ENCODE results near the gene DTNA. TPM values are rescaled to one million over a fixed set of nuclear protein-coding genes. Genes with fewer than 3 reads are reported as not detected.
"Not testable (repeated sequence)": the region's sequence is repeated elsewhere in the genome, so short reads cannot be mapped to it uniquely, and the experiment has no call there.

The DTNA gene
- total RNA-seq, 1 experiment from 2014 or later: 10.4 TPM

- BruUV-seq (replicated peaks): no TSS peak
- no peak overlapping the region for H3K4me3 Mint-ChIP-seq (ENCODE audit: unreplicated experiment)
- TF ChIP-seq CTCF (IDR thresholded peaks at IDR 0.05; ENCODE audit: insufficient read depth in 1 of 2, low read depth in 1 of 2, low read length in 1 of 2, severe bottlenecking in 1 of 2, unreplicated experiment in 1 of 2): no peak
- no peaks in the 10 kb centered on the region for H3K9me3 Mint-ChIP-seq (ENCODE audit: unreplicated experiment)
- H3K4me1 ChIP-seq: no peaks in the 10 kb centered on the region
- no peaks in the 10 kb centered on the region for H3K36me3 Mint-ChIP-seq (ENCODE audit: insufficient read depth, unreplicated experiment)
- POLR2A ChIA-PET: no interaction called here
- H3K27ac Mint-ChIP-seq (ENCODE audit: unreplicated experiment): no peak overlapping the region
- no peaks in the 10 kb centered on the region for H3K36me3 ChIP-seq (ENCODE audit: control insufficient read depth, insufficient read depth, low read length)
- H3K9me3 ChIP-seq: no peaks in the 10 kb centered on the region
- DNase-seq: no peak
- no peaks in the 10 kb centered on the region for H3K4me1 Mint-ChIP-seq (ENCODE audit: low read depth, unreplicated experiment)
- H3K27me3 ChIP-seq (replicated peaks; ENCODE audit: control insufficient read depth, insufficient read depth, low read length): no peaks in the 10 kb centered on the region
- CTCF ChIA-PET: no interaction called here
- no peaks in the 10 kb centered on the region for H3K27me3 Mint-ChIP-seq (ENCODE audit: insufficient read depth, unreplicated experiment)
- no peak overlapping the region for H3K4me3 ChIP-seq (ENCODE audit: low read depth, low read length)
- intact Hi-C loops (cut with micrococcal nuclease; ENCODE audit: unreplicated experiment): no loop called here
Measured at GRCh38 chr18:34710934-34711333, 836 bp downstream of the DTNA start.

- H3K36me3 Mint-ChIP-seq (ENCODE audit: insufficient read depth, unreplicated experiment); POLR2A ChIA-PET; H3K27ac Mint-ChIP-seq (ENCODE audit: unreplicated experiment); H3K4me1 Mint-ChIP-seq (ENCODE audit: low read depth, unreplicated experiment); H3K36me3 ChIP-seq (ENCODE audit: control insufficient read depth, insufficient read depth, low read length); H3K9me3 Mint-ChIP-seq (ENCODE audit: unreplicated experiment); H3K9me3 ChIP-seq; intact Hi-C loops (cut with micrococcal nuclease; ENCODE audit: unreplicated experiment); CTCF ChIA-PET; BruUV-seq (replicated peaks); H3K4me3 Mint-ChIP-seq (ENCODE audit: unreplicated experiment); H3K4me3 ChIP-seq (ENCODE audit: low read depth, low read length); H3K27me3 Mint-ChIP-seq (ENCODE audit: insufficient read depth, unreplicated experiment); H3K27me3 ChIP-seq (replicated peaks; ENCODE audit: control insufficient read depth, insufficient read depth, low read length); DNase-seq; H3K4me1 ChIP-seq: not testable (repeated sequence)
Measured at GRCh38 chr18:34716111-34716510, 6.0 kb downstream of the DTNA start.

GRCh38 chr18:34718610-34719009 is 8.5 kb downstream of the DTNA start:
- intact Hi-C loops (cut with micrococcal nuclease; ENCODE audit: unreplicated experiment): no loop called here
- ChIA-PET CTCF (no interaction called here), POLR2A (no interaction called here)
- no peak overlapping the region for H3K4me3 Mint-ChIP-seq (ENCODE audit: unreplicated experiment)
- H3K27me3 Mint-ChIP-seq (ENCODE audit: insufficient read depth, unreplicated experiment): no peaks in the 10 kb centered on the region
- H3K27me3 ChIP-seq (replicated peaks; ENCODE audit: control insufficient read depth, insufficient read depth, low read length): no peaks in the 10 kb centered on the region
- H3K27ac Mint-ChIP-seq (ENCODE audit: unreplicated experiment): no peak overlapping the region
- TF ChIP-seq CTCF (IDR thresholded peaks at IDR 0.05; ENCODE audit: insufficient read depth in 1 of 2, low read depth in 1 of 2, low read length in 1 of 2, severe bottlenecking in 1 of 2, unreplicated experiment in 1 of 2): no peak
- no peaks in the 10 kb centered on the region for H3K4me1 ChIP-seq
- no peaks in the 10 kb centered on the region for H3K4me1 Mint-ChIP-seq (ENCODE audit: low read depth, unreplicated experiment)
- no peaks in the 10 kb centered on the region for H3K9me3 Mint-ChIP-seq (ENCODE audit: unreplicated experiment)
- H3K36me3 ChIP-seq (ENCODE audit: control insufficient read depth, insufficient read depth, low read length): no peaks in the 10 kb centered on the region
- H3K4me3 ChIP-seq (ENCODE audit: low read depth, low read length): no peak overlapping the region
- no TSS peak for BruUV-seq (replicated peaks)
- H3K36me3 Mint-ChIP-seq (ENCODE audit: insufficient read depth, unreplicated experiment): no peaks in the 10 kb centered on the region
- DNase-seq: no peak
- no peaks in the 10 kb centered on the region for H3K9me3 ChIP-seq

GRCh38 chr18:34720220-34720619 is 10.1 kb downstream of the DTNA start:
- H3K27ac Mint-ChIP-seq (ENCODE audit: unreplicated experiment): no peak overlapping the region
- H3K4me3 Mint-ChIP-seq (ENCODE audit: unreplicated experiment): no peak overlapping the region
- H3K9me3 Mint-ChIP-seq (ENCODE audit: unreplicated experiment): no peaks in the 10 kb centered on the region
- H3K27me3 Mint-ChIP-seq (ENCODE audit: insufficient read depth, unreplicated experiment): no peaks in the 10 kb centered on the region
- Histone ChIP-seq H3K27me3 (replicated peaks; ENCODE audit: control insufficient read depth, insufficient read depth, low read length) (no peaks in the 10 kb centered on the region), H3K36me3 (ENCODE audit: control insufficient read depth, insufficient read depth, low read length) (no peaks in the 10 kb centered on the region), H3K9me3 (no peaks in the 10 kb centered on the region), H3K4me1 (no peaks in the 10 kb centered on the region), H3K4me3 (ENCODE audit: low read depth, low read length) (no peak overlapping the region)
- POLR2A ChIA-PET: no interaction called here
- H3K4me1 Mint-ChIP-seq (ENCODE audit: low read depth, unreplicated experiment): no peaks in the 10 kb centered on the region
- intact Hi-C loops (cut with micrococcal nuclease; ENCODE audit: unreplicated experiment): no loop called here
- TF ChIP-seq CTCF (IDR thresholded peaks at IDR 0.05; ENCODE audit: insufficient read depth in 1 of 2, low read depth in 1 of 2, low read length in 1 of 2, severe bottlenecking in 1 of 2, unreplicated experiment in 1 of 2): no peak
- no peaks in the 10 kb centered on the region for H3K36me3 Mint-ChIP-seq (ENCODE audit: insufficient read depth, unreplicated experiment)
- CTCF ChIA-PET: no interaction called here
- BruUV-seq (replicated peaks): no TSS peak
- DNase-seq: no peak
